Measurements from ENCODE around the gene GARIN3. TPM values are rescaled to one million over a fixed set of nuclear protein-coding genes. Genes with fewer than 3 reads are reported as not detected.

Gene GARIN3
- total and polyA plus RNA-seq, 4 donors, result not detected

GRCh38 chr5:157113002-157113401 lies 53.1 kb downstream of the GARIN3 start:
- no peaks in the 10 kb centered on the region for H3K4me1 ChIP-seq (ENCODE audit: control insufficient read depth in 1 of 2, insufficient read depth in 2 of 2, low read length in 2 of 2)
- H3K27ac ChIP-seq (ENCODE audit: low read depth in 1 of 2, low read length in 2 of 2), result no peak overlapping the region
- DNase-seq, result no peak
- no peaks in the 10 kb centered on the region for H3K27me3 ChIP-seq (ENCODE audit: control insufficient read depth in 1 of 2, insufficient read depth in 2 of 2, low read length in 1 of 2)
- H3K4me3 ChIP-seq (ENCODE audit: low read length in 2 of 2), result no peak overlapping the region
- no peaks in the 10 kb centered on the region for H3K9me3 ChIP-seq (ENCODE audit: control insufficient read depth, low read length)
- ATAC-seq (ENCODE audit: low FRiP score), result no peak
- H3K36me3 ChIP-seq (ENCODE audit: control insufficient read depth in 1 of 2, insufficient read depth in 2 of 2, low read length in 1 of 2), result no peaks in the 10 kb centered on the region
- intact Hi-C loops (cut with DNase I), result no loop called here
- WGBS, 2 donors, result 54 to 65% methylated on average over 5 of the region's 5 CpGs

Other genes with a start within 250 kb of the GARIN3 start
- gene TIMD4, start 203.0 kb downstream of the GARIN3 start, total RNA-seq, result under 1 TPM; 0.65 to 0.99 TPM
- not detected for gene TIMD4, start 203.0 kb downstream of the GARIN3 start, polyA plus RNA-seq
- gene HAVCR1, start 107.1 kb downstream of the GARIN3 start, total RNA-seq, result 1 to 10 TPM; 1.0 to 1.8 TPM
- gene HAVCR1, start 107.1 kb downstream of the GARIN3 start, polyA plus RNA-seq, result not detected
- 10 to 100 TPM; 10.3 to 21.6 TPM for gene HAVCR2, start 57.2 kb downstream of the GARIN3 start, total RNA-seq
- 1 to 10 TPM; 2.3 to 9.6 TPM for gene HAVCR2, start 57.2 kb downstream of the GARIN3 start, polyA plus RNA-seq
- 10 to 100 TPM; 10.5 to 11.6 TPM for gene MED7, start 23.4 kb downstream of the GARIN3 start, total RNA-seq
- gene MED7, start 23.4 kb downstream of the GARIN3 start, polyA plus RNA-seq, result 10 to 100 TPM; 13.8 to 14.7 TPM
- 1 to 10 TPM; 3.0 to 4.8 TPM for gene ITK, start 14.6 kb upstream of the GARIN3 start, total RNA-seq
- gene ITK, start 14.6 kb upstream of the GARIN3 start, polyA plus RNA-seq, result under 1 TPM; 0.10 to 0.75 TPM
- gene CYFIP2, start 99.9 kb upstream of the GARIN3 start, total RNA-seq, result 100 to 1,000 TPM in 1 of 2 donors, 10 to 100 TPM in 1; 42.0 to 144 TPM
- gene CYFIP2, start 99.9 kb upstream of the GARIN3 start, polyA plus RNA-seq, result 100 to 1,000 TPM in 1 of 2 donors, 10 to 100 TPM in 1; 84.9 to 141 TPM